OCI-LY3 (cell line): ENCODE results near the gene ZFP1.

Experiments used
- CTCF ChIP-seq: fragments of 200-600, 300-600 bp; sonication (generic); IDR thresholded peaks from 2 replicates; pipeline ENCODE4 v1.5.1; 2014; ENCODE audit warnings: antibody characterized with exemption, low read length, low read depth
- EZH2phosphoT487 ChIP-seq: fragments of 200-600 bp; shearing (Covaris generic); IDR thresholded peaks from 2 replicates; pipeline ENCODE4 v1.6.1; 2018; ENCODE audit warnings: antibody characterized with exemption, mixed run types, low read depth

- TF ChIP-seq CTCF (no peak), EZH2phosphoT487 (no peak)
Observed at GRCh38 chr16:75118943-75119539, 29.3 kb upstream of the ZFP1 start.
